Psoas muscle (tissue), 8 donors: ENCODE data around the gene HMX2. TPM values are rescaled to one million over a fixed set of nuclear protein-coding genes. Genes with fewer than 3 reads are reported as not detected.

Source experiments
- ATAC-seq, 4 donors: fragments of 200-7000 bp; cut with Tn5 transposase; one replicate each; pipeline ENCODE4 v1.9.1; 2020; ENCODE audit warnings: moderate library complexity in 3 of 4, mild to moderate bottlenecking in 2 of 4
- DNase-seq, 2 donors: peaks; one replicate each; pipeline ENCODE4 v3.0.0-alpha.2; 2020
- H3K27ac ChIP-seq: fragments of 200-600 bp; one replicate; pipeline ENCODE4 v1.8.0; 2022
- H3K27me3 ChIP-seq, 3 donors: fragments of 200-600 bp in 1 of 3; one replicate each; pipeline versions ENCODE4 v1.6.1 to v1.8.0; 2013 to 2022; ENCODE audit warnings: low read length in 2 of 3, mild to moderate bottlenecking in 2 of 3, moderate library complexity in 1 of 3; ENCODE audit not compliant: insufficient read depth in 3 of 3
- H3K36me3 ChIP-seq, 2 donors: fragments of 200-600 bp in 1 of 2; one replicate each; pipeline versions ENCODE4 v1.6.1 to v1.8.0; 2013 to 2022; ENCODE audit warnings: low read depth in 1 of 2, mild to moderate bottlenecking in 1 of 2, moderate library complexity in 1 of 2; ENCODE audit not compliant: insufficient read depth in 1 of 2
- H3K4me1 ChIP-seq: fragments of 200-600 bp; one replicate; pipeline ENCODE4 v1.8.0; 2022
- H3K4me3 ChIP-seq: fragments of 200-600 bp; one replicate; pipeline ENCODE4 v1.8.0; 2022; ENCODE audit warnings: mild to moderate bottlenecking
- H3K9me3 ChIP-seq: fragments of 200-600 bp; one replicate; pipeline ENCODE4 v1.8.0; 2022
- CTCF ChIP-seq: fragments of 200-600 bp; IDR thresholded peaks from one replicate; pipeline ENCODE4 v1.8.0; 2022; ENCODE audit warnings: antibody characterized with exemption
- WGBS, 3 donors: extraction: QIAGEN DNeasy Blood & Tissue Kit; methylation state at CpG; one replicate each; pipeline versions ENCODE4 v1.1.6 to v1.1.7; 2013; 5-methylcytosine and 5-hydroxymethylcytosine counted together
- intact Hi-C, 2 donors: fragments of 100-400 bp; cut with DNase I; formaldehyde crosslinking; loops; one replicate each; pipeline versions ENCODE4 v1.11.0 to v1.14.2; 2022
- polyA plus RNA-seq, 3 donors: library from polyadenylated mRNA; stranded (reverse); fragments of 200-250 nt; gene quantifications; one replicate each; pipeline ENCODE4 v1.2.3, GENCODE V29; 2013
- total RNA-seq, 4 donors: library from RNA; stranded (reverse); fragmentation: NEBNext Ultra II Directional in 2 of 4; extraction: Animal tissue kit (Norgen Biotek cat#: 25700) in 2 of 4; gene quantifications; one replicate each; pipeline versions ENCODE4 v1.2.1 to v1.2.4, GENCODE V29; 2021 to 2023
- donor health status: healthy with polysubstance abuse.
- donor health status: DM: no; HTN: no; CAD: no; lungs with moderate emphysema.
- donor health status: Bipolar disorder and iron deficiency.
- donor health status: healthy.
- donor health status: DM: yes; HTN: yes; CAD: no.
- donor health status: DM: no; HTN: no; CAD: no.
- donor health status: DM: no; HTN: no; CAD: no.
- donor health status: DM: yes; HTN: yes; CAD: no.

HMX2 gene
- total and polyA plus RNA-seq, 7 donors: not detected

DNA sequence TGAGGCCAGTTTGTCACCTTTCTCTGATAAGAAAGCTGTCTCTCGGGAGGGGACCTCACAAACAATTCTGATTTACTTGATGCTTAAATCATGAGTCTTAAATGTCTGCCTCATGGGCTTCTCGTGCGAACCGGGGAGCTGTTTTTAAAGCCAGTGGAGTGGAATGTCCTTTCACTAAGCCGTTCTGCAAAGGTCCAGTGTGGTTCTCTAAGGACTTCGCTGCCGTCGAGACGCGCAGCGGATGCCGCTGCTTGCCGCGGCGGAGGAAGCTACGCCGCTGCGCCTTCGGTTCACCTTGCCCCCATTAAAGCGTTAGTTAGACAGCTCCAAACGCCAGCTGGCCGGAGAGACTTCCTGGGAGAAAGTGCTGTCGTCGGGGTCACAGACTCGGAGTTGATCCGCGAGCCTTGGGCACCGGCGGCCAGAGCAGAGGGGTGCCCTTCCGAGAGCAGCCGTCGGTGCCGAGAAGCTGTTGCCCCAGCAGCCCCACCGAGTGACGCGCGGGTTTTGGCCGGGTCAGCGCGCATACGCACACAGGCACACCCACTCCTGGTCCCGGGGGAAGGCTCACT lies 13.5 kb upstream of the HMX2 start:
- no peaks in the 10 kb centered on the region for H3K36me3 ChIP-seq
- no peak for ATAC-seq
- WGBS, 3 donors: 1 to 3% (median 3%) methylated on average over 41 to 42 of the region's 42 CpGs
- no peaks in the 10 kb centered on the region for H3K9me3 ChIP-seq
- peaks cover 0 to 100% (median 53%) of the 10 kb centered on the region in 3 donors for H3K27me3 ChIP-seq
- no peak overlapping the region for H3K27ac ChIP-seq
- intact Hi-C loops: loop anchor here (5.0 to 10.0 kb wide), 2 partner anchors 423 to 830 kb away; no protein-coding TSS in a partner anchor
- no peak for TF ChIP-seq CTCF
- H3K4me1 ChIP-seq: peaks cover 29% of the 10 kb centered on the region
- peak overlapping the region; percentile 60 for H3K4me3 ChIP-seq
- DNase-seq: no peak

DNA sequence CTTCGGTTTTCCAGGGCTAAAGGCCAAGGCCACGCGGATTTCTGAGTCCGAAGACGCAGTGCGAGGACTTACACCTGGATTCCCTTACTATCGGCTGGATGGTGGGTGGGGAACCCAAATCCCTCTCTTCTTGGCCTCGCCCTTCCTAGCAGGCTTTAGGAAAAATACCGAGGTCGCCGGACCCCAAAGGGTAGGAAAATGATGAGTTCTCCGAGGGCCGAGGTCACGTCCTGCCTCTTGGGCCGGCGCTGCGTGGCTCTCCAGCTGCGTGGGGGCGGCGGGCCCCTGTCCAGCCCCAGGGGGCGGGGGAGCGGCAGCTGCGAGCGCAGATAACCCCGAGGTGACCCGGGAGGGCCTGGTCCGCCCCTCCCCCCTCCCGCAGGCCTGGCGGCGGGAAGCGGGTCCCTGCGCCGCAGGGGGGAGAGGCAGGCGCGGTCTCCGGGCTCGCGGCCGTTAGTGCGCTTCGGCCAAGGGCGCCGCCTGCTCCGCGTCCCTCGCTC lies 13.0 kb upstream of the HMX2 start:
- H3K27ac ChIP-seq: no peak overlapping the region
- 1 to 2% (median 2%) methylated on average over 24 to 46 of the region's 46 CpGs for WGBS, 3 donors
- intact Hi-C loops: loop anchor here (5.0 to 10.0 kb wide), 2 partner anchors 422 to 830 kb away; no protein-coding TSS in a partner anchor
- DNase-seq (no peak), ATAC-seq (no peak)
- H3K4me3 ChIP-seq: peak overlapping the region; percentile 60
- peaks cover 0 to 100% (median 54%) of the 10 kb centered on the region in 3 donors for H3K27me3 ChIP-seq
- no peaks in the 10 kb centered on the region for H3K9me3 ChIP-seq
- peaks cover 29% of the 10 kb centered on the region for H3K4me1 ChIP-seq
- no peak for TF ChIP-seq CTCF
- H3K36me3 ChIP-seq: no peaks in the 10 kb centered on the region

GRCh38 chr10:123135415-123136141 lies 12.4 kb upstream of the HMX2 start, which contains the start of gene HMX3:
TSS of gene HMX3 (plus strand) at chr10:123135970. CDS start at chr10:123136051, 81 bp downstream.
- no peak for ATAC-seq
- WGBS, 3 donors: 1% methylated on average over 43 to 76 of the region's 76 CpGs
- Histone ChIP-seq H3K27ac (no peak within 1 kb of the TSS), H3K36me3 (no peaks in the 10 kb centered on the region), H3K4me1 (peaks cover 29% of the 10 kb centered on the region), H3K27me3 (peaks cover 0 to 100% (median 58%) of the 10 kb centered on the region in 3 donors), H3K4me3 (peak within 1 kb of the TSS; percentile 60), H3K9me3 (no peaks in the 10 kb centered on the region)
- TF ChIP-seq CTCF: no peak
- intact Hi-C loops: loop anchor here in 1 of 2 donors (10.0 kb wide), 1 partner anchor 829 kb away; no protein-coding TSS in a partner anchor
- no peak for DNase-seq

GRCh38 chr10:123136221-123136805 lies 11.6 kb upstream of the HMX2 start:
- Histone ChIP-seq H3K27me3 (peaks cover 0 to 100% (median 63%) of the 10 kb centered on the region in 3 donors), H3K4me3 (peak overlapping the region; percentile 60), H3K36me3 (no peaks in the 10 kb centered on the region), H3K27ac (no peak overlapping the region), H3K4me1 (peaks cover 29% of the 10 kb centered on the region), H3K9me3 (no peaks in the 10 kb centered on the region)
- TF ChIP-seq CTCF: no peak
- intact Hi-C loops: loop anchor here in 1 of 2 donors (10.0 kb wide), 1 partner anchor 828 kb away; no protein-coding TSS in a partner anchor
- ATAC-seq (no peak), DNase-seq (no peak)
- 2% methylated on average over 51 to 59 of the region's 59 CpGs for WGBS, 3 donors
